ENCODE measurements around the gene UNC13D. TPM values are rescaled to one million over a fixed set of nuclear protein-coding genes. Genes with fewer than 3 reads are reported as not detected.

The UNC13D gene
- total RNA-seq, 2 experiments from 2014 or later, result 136 to 144 TPM

GRCh38 chr17:75842411-75842810 lies 1.8 kb downstream of the UNC13D start:
- H3K27ac Mint-ChIP-seq, result peak overlapping the region; percentile 69
- ChIA-PET CTCF (interaction anchor here (0.6 to 8.5 kb wide), 6 partner anchors 11 to 93 kb away, joined by 3 to 105 read pairs (median 6); no protein-coding TSS in a partner anchor), POLR2A (interaction anchor here (1.0 to 2.6 kb wide), 3 partner anchors 8 to 11 kb away, joined by 4 to 26 read pairs (median 5); no protein-coding TSS in a partner anchor)
- peaks cover 24% of the 10 kb centered on the region for H3K4me1 Mint-ChIP-seq (ENCODE audit: low read depth)
- H3K4me3 Mint-ChIP-seq, result peak overlapping the region; percentile 96
- H3K9me3 Mint-ChIP-seq, result no peaks in the 10 kb centered on the region
- DNase-seq, result no peak
- ATAC-seq, result no peak
- no peak for TF ChIP-seq CTCF (IDR thresholded peaks at IDR 0.05)
- H3K36me3 Mint-ChIP-seq (ENCODE audit: low read depth), result peaks cover 28% of the 10 kb centered on the region
- intact Hi-C loops (cut with micrococcal nuclease), result no loop called here
- no peaks in the 10 kb centered on the region for H3K27me3 Mint-ChIP-seq

GRCh38 chr17:75840799-75841164 lies 3.4 kb downstream of the UNC13D start:
- no peaks in the 10 kb centered on the region for H3K27me3 Mint-ChIP-seq

GRCh38 chr17:75839942-75840798 lies 4.0 kb downstream of the UNC13D start:
- Mint-ChIP-seq H3K36me3 (ENCODE audit: low read depth) (peaks cover 26% of the 10 kb centered on the region), H3K9me3 (no peaks in the 10 kb centered on the region), H3K4me3 (no peak overlapping the region), H3K27me3 (no peaks in the 10 kb centered on the region), H3K4me1 (ENCODE audit: low read depth) (peaks cover 19% of the 10 kb centered on the region), H3K27ac (no peak overlapping the region)
- no peak for ATAC-seq
- intact Hi-C loops (cut with micrococcal nuclease), result no loop called here
- ChIA-PET CTCF (interaction anchor here (1.0 to 1.4 kb wide), 2 partner anchors 8 to 9 kb away, joined by 3 to 4 read pairs; no protein-coding TSS in a partner anchor), POLR2A (interaction anchor here (0.7 to 2.2 kb wide), 3 partner anchors 10 to 43 kb away, joined by 4 to 7 read pairs (median 6); no protein-coding TSS in a partner anchor)
- no peak for DNase-seq
- TF ChIP-seq CTCF (IDR thresholded peaks at IDR 0.05), result no peak

More at GRCh38 chr17:75840799-75841164, 3.4 kb downstream of the UNC13D start:
- DNase-seq, result no peak
- Mint-ChIP-seq H3K4me1 (ENCODE audit: low read depth) (peaks cover 23% of the 10 kb centered on the region), H3K27ac (no peak overlapping the region), H3K36me3 (ENCODE audit: low read depth) (peaks cover 26% of the 10 kb centered on the region), H3K4me3 (no peak overlapping the region), H3K9me3 (no peaks in the 10 kb centered on the region)
- no peak for ATAC-seq
- POLR2A ChIA-PET, result interaction anchor here (0.7 to 2.2 kb wide), 3 partner anchors 11 to 44 kb away, joined by 4 to 7 read pairs (median 6); no protein-coding TSS in a partner anchor
- CTCF ChIA-PET, result interaction anchor here (1.4 kb wide), 1 partner anchor 9 kb away, joined by 3 read pairs; no protein-coding TSS in a partner anchor
- intact Hi-C loops (cut with micrococcal nuclease), result no loop called here
- no peak for TF ChIP-seq CTCF (IDR thresholded peaks at IDR 0.05)

GRCh38 chr17:75838410-75838809 lies 5.8 kb downstream of the UNC13D start:
- no peak for DNase-seq

More at GRCh38 chr17:75838410-75838809, 5.8 kb downstream of the UNC13D start:
- Mint-ChIP-seq H3K4me3 (no peak overlapping the region), H3K4me1 (ENCODE audit: low read depth) (peaks cover 29% of the 10 kb centered on the region), H3K36me3 (ENCODE audit: low read depth) (peaks cover 38% of the 10 kb centered on the region), H3K27me3 (no peaks in the 10 kb centered on the region), H3K9me3 (no peaks in the 10 kb centered on the region), H3K27ac (no peak overlapping the region)
- no peak for ATAC-seq
- intact Hi-C loops (cut with micrococcal nuclease), result no loop called here
- ChIA-PET CTCF (interaction anchor here (1.3 kb wide), 1 partner anchor 11 kb away, joined by 4 read pairs; no protein-coding TSS in a partner anchor), POLR2A (interaction anchor here (1.0 kb wide), 1 partner anchor 62 kb away, joined by 4 read pairs; no protein-coding TSS in a partner anchor)
- no peak for TF ChIP-seq CTCF (IDR thresholded peaks at IDR 0.05)
